Cardiac fibroblast (primary cell): ENCODE measurements around the gene TRHDE.

Experiments used
- DNase-seq, 2 donors: peaks; one replicate each; pipeline versions ENCODE4 v3.0.0 to v3.0.0-alpha.2; 2010; ENCODE audit warnings: low read depth in 2 of 2
- H3K4me3 ChIP-seq, 2 donors: replicated peaks in 1 of 2; 1 replicate in 1 of 2; 2 replicates in 1 of 2; pipeline ENCODE4 v1.5.1; 2011; ENCODE audit warnings: low read depth in 2 of 2, low read length in 2 of 2, mild to moderate bottlenecking in 2 of 2, moderate library complexity in 1 of 2
- TF ChIP-seq, protein P1 (sequence below): IDR thresholded peaks from one replicate; pipeline ENCODE4 v1.5.1; 2011; ENCODE audit warnings: low read depth, mild to moderate bottlenecking, low read length, inconsistent platforms

The TRHDE gene

DNA sequence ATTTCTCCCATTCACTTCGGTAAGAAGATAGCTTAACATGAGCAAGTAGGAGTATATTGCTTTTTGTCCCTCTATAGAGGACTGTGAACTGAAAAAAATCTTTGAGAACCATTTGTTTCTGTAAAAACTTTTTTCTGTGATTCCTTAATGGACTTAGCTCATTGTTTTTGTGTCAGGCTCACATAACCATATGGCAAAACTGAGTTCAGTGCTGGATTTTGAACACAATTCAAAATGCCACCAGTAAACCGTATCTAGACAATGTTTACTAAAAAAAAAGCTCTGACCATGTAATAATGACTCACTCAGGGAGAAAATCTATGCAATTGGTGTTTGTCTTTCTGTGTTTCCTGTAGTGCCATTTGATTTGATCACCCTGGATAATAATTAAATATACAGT lies 5.2 kb downstream of the TRHDE start:
- no peak for DNase-seq
- TF ChIP-seq, protein P1, sequence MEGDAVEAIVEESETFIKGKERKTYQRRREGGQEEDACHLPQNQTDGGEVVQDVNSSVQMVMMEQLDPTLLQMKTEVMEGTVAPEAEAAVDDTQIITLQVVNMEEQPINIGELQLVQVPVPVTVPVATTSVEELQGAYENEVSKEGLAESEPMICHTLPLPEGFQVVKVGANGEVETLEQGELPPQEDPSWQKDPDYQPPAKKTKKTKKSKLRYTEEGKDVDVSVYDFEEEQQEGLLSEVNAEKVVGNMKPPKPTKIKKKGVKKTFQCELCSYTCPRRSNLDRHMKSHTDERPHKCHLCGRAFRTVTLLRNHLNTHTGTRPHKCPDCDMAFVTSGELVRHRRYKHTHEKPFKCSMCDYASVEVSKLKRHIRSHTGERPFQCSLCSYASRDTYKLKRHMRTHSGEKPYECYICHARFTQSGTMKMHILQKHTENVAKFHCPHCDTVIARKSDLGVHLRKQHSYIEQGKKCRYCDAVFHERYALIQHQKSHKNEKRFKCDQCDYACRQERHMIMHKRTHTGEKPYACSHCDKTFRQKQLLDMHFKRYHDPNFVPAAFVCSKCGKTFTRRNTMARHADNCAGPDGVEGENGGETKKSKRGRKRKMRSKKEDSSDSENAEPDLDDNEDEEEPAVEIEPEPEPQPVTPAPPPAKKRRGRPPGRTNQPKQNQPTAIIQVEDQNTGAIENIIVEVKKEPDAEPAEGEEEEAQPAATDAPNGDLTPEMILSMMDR = no peak
- H3K4me3 ChIP-seq = no peak overlapping the region

DNA sequence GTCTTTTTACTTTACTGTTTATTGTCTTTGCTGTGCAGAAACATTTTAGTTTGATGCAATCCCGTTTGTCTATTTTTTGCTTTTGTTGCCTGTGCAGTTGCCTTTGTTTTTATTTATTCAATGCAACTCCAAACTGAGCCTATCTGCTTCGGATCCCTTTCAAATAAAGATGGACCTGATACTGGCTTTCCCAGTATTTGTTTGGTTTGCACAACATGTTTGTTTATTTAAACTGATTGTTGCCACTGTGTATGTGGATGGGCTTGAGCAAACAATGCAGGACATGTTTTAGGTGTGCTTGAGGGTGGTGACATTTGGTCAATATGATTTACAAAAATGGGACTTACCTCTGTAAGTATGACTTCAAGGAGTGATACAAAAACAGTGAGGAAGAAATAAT lies 6.7 kb downstream of the TRHDE start:
- TF ChIP-seq, protein P1 = no peak
- DNase-seq = no peak

DNA sequence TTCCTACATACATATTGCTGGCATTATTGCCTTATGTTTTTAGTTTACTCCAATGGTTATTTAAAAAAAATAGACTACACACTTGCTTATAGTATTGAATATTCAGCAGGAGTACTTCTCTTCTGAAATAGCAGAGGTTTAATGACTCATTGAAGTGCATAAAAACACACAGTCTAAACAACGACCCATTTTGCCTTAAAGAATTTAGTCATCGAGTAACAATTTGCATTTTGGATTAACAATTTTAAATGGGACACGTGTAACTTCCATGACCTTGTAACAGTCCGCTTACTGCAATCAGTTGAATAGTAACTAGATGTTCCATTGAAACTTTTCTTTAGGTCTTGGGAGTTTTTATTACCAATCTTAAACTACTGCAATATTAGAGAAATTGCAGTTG lies 9.0 kb downstream of the TRHDE start:
- DNase-seq = no peak
- TF ChIP-seq, protein P1 = no peak
- H3K4me3 ChIP-seq = no peak overlapping the region

More for the DNA sequence above, 6.7 kb downstream of the TRHDE start:
- H3K4me3 ChIP-seq = no peak overlapping the region

DNA sequence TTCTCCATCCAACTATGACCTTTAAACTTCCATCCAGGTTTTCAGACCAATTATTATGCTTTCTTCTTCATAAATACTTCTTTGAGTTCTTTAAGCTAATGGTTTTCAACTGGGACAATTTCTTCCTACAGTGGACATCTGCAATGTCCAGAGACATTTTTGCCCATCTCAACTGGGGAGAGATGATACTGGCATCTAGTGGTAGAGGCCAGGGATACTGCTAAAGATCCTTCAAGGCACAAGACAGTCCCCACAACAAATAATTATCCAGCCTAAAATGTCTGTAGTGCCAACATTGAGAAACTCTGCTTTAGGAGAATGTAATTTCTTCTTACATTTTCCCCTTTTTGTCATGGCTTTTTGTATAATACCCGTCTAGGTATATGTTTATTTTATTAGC lies 10.6 kb downstream of the TRHDE start:
- no peak overlapping the region for H3K4me3 ChIP-seq
- DNase-seq = peak; percentile 15 to 34
- TF ChIP-seq, protein P1 = peak; percentile 59

DNA sequence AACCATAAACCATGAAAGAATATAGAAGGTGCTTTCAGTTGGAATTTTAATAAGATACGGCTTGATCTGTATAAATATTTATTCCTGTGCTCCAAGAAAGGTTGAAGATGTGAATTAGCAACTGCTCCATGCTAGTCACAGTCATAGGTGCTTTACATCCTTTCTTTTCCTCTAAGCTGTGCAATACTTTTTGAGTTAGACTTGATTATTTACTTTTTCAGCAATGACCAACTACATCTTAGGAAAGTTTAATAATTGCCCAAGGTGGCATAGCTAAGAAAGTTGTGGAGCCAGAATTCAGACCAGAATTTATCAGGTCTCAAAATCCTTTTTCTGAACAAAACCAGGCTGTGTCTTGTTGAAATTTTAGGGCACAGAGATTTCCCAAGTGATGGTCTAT lies 13.7 kb downstream of the TRHDE start:
- no peak for DNase-seq
- TF ChIP-seq, protein P1 = no peak
- H3K4me3 ChIP-seq = no peak overlapping the region

DNA sequence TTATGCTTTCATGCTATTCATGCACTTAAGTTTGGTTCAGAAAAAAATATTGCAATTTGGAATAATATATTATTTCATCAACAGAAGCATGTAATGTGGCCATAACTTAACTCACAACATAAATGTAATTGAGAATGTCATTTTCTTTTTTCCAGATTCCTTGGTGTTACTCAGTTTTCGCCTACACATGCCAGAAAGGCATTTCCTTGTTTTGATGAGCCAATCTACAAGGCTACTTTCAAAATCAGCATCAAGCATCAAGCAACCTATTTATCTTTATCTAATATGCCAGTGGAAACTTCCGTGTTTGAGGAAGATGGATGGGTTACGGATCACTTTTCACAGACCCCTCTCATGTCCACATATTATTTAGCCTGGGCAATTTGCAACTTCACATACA lies 14.4 kb downstream of the TRHDE start:
- no peak overlapping the region for H3K4me3 ChIP-seq
- DNase-seq = no peak
- TF ChIP-seq, protein P1 = no peak

DNA sequence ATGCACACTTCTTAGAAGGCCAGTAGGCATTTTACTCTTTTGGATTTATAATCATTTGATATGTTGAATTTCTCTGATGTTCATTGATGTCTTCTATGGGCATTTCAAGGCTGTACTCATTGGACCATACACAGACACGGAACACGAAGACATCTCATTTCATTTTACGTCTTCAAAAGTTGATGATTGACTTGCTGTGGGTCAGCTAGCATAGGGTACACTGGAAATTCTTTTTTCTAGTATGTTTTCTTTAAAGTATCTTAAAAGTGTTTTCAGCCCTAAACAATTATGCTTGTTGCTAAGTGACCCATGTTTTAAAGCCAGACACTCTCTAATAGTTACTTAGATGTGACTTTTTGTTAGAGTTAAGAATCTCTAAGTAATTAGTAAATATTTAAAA lies 16.3 kb downstream of the TRHDE start:
- no peak for DNase-seq
- H3K4me3 ChIP-seq = no peak overlapping the region
- TF ChIP-seq, protein P1 = no peak
